Muscle layer of colon (tissue), 2 donors: ENCODE results near the gene ZNF362.

Source experiments
- H3K27ac ChIP-seq: one replicate; pipeline ENCODE4 v1.7.0; 2013; ENCODE audit warnings: low read depth, mild to moderate bottlenecking, low read length, moderate library complexity
- H3K27me3 ChIP-seq, 2 donors: one replicate each; pipeline ENCODE4 v1.7.0; 2013; ENCODE audit warnings: low read length in 2 of 2, mild to moderate bottlenecking in 2 of 2; ENCODE audit not compliant: insufficient read depth in 2 of 2, control insufficient read depth in 1 of 2
- H3K36me3 ChIP-seq: one replicate; pipeline ENCODE4 v1.7.0; 2013; ENCODE audit warnings: mild to moderate bottlenecking, low read length; ENCODE audit not compliant: insufficient read depth
- H3K4me1 ChIP-seq: one replicate; pipeline ENCODE4 v1.7.0; 2013; ENCODE audit warnings: mild to moderate bottlenecking, low read length; ENCODE audit not compliant: insufficient read depth
- H3K4me3 ChIP-seq, 2 donors: one replicate each; pipeline ENCODE4 v1.7.0; 2013; ENCODE audit warnings: low read length in 2 of 2, low read depth in 1 of 2, mild to moderate bottlenecking in 1 of 2, moderate library complexity in 1 of 2
- H3K9ac ChIP-seq: one replicate; pipeline ENCODE4 v1.7.0; 2013; ENCODE audit warnings: low read length
- H3K9me3 ChIP-seq: one replicate; pipeline ENCODE4 v1.7.0; 2013; ENCODE audit warnings: mild to moderate bottlenecking, low read length
- donor health status: abdominal sarcoma.
- donor health status: Adenocarcinoma of cecum.

The ZNF362 gene

GRCh38 chr1:33258788-33259274, 2.5 kb downstream of the ZNF362 start:
- Histone ChIP-seq H3K4me3 (no peak overlapping the region), H3K27me3 (no peaks in the 10 kb centered on the region), H3K4me1 (peaks cover 41% of the 10 kb centered on the region), H3K9ac (no peak overlapping the region), H3K36me3 (peaks cover 7% of the 10 kb centered on the region), H3K9me3 (no peaks in the 10 kb centered on the region), H3K27ac (no peak overlapping the region)

GRCh38 chr1:33259879-33260278, 3.6 kb downstream of the ZNF362 start:
- Histone ChIP-seq H3K4me3 (no peak overlapping the region), H3K27me3 (no peaks in the 10 kb centered on the region), H3K9me3 (no peaks in the 10 kb centered on the region), H3K9ac (no peak overlapping the region), H3K36me3 (peaks cover 7% of the 10 kb centered on the region), H3K27ac (no peak overlapping the region), H3K4me1 (peaks cover 41% of the 10 kb centered on the region)

- no peaks in the 10 kb centered on the region for H3K27me3 ChIP-seq
These were observed 4.1 kb downstream of the ZNF362 start for GRCh38 chr1:33260439-33260838.

GRCh38 chr1:33261344-33261743, 5.1 kb downstream of the ZNF362 start:
- H3K27ac ChIP-seq, result no peak overlapping the region

More at GRCh38 chr1:33260439-33260838, 4.1 kb downstream of the ZNF362 start:
- no peak overlapping the region for H3K27ac ChIP-seq
- no peaks in the 10 kb centered on the region for H3K9me3 ChIP-seq
- H3K4me1 ChIP-seq, result peaks cover 41% of the 10 kb centered on the region
- H3K36me3 ChIP-seq, result peaks cover 7% of the 10 kb centered on the region
- no peak overlapping the region for H3K4me3 ChIP-seq
- no peak overlapping the region for H3K9ac ChIP-seq

GRCh38 chr1:33263890-33264504, 7.7 kb downstream of the ZNF362 start:
- H3K27ac ChIP-seq, result no peak overlapping the region
- no peak overlapping the region for H3K9ac ChIP-seq
- H3K36me3 ChIP-seq, result peaks cover 7% of the 10 kb centered on the region
- no peaks in the 10 kb centered on the region for H3K27me3 ChIP-seq
- H3K4me3 ChIP-seq, result no peak overlapping the region
- H3K9me3 ChIP-seq, result no peaks in the 10 kb centered on the region
- H3K4me1 ChIP-seq, result peaks cover 25% of the 10 kb centered on the region

More at GRCh38 chr1:33261344-33261743, 5.1 kb downstream of the ZNF362 start:
- Histone ChIP-seq H3K27me3 (no peaks in the 10 kb centered on the region), H3K9me3 (no peaks in the 10 kb centered on the region), H3K4me3 (no peak overlapping the region), H3K36me3 (peaks cover 7% of the 10 kb centered on the region), H3K9ac (no peak overlapping the region), H3K4me1 (peaks cover 41% of the 10 kb centered on the region)

GRCh38 chr1:33265780-33266605, 9.7 kb downstream of the ZNF362 start:
- Histone ChIP-seq H3K27ac (no peak overlapping the region), H3K9ac (no peak overlapping the region), H3K4me1 (peaks cover 13% of the 10 kb centered on the region)

GRCh38 chr1:33266766-33267165, 10.5 kb downstream of the ZNF362 start:
- no peak overlapping the region for H3K4me3 ChIP-seq
- H3K27me3 ChIP-seq, result no peaks in the 10 kb centered on the region
- H3K9me3 ChIP-seq, result no peaks in the 10 kb centered on the region
- peaks cover 7% of the 10 kb centered on the region for H3K4me1 ChIP-seq
- no peak overlapping the region for H3K27ac ChIP-seq
- no peak overlapping the region for H3K9ac ChIP-seq
- peaks cover 13% of the 10 kb centered on the region for H3K36me3 ChIP-seq

More at GRCh38 chr1:33265780-33266605, 9.7 kb downstream of the ZNF362 start:
- no peaks in the 10 kb centered on the region for H3K9me3 ChIP-seq
- H3K36me3 ChIP-seq, result peaks cover 13% of the 10 kb centered on the region
- no peak overlapping the region for H3K4me3 ChIP-seq
- H3K27me3 ChIP-seq, result no peaks in the 10 kb centered on the region

GRCh38 chr1:33267468-33268205, 11.3 kb downstream of the ZNF362 start:
- Histone ChIP-seq H3K4me3 (no peak overlapping the region), H3K9ac (no peak overlapping the region), H3K27me3 (no peaks in the 10 kb centered on the region), H3K9me3 (no peaks in the 10 kb centered on the region), H3K36me3 (peaks cover 11% of the 10 kb centered on the region), H3K4me1 (peaks cover 6% of the 10 kb centered on the region), H3K27ac (no peak overlapping the region)

- H3K36me3 ChIP-seq, result peaks cover 6% of the 10 kb centered on the region
- no peak overlapping the region for H3K4me3 ChIP-seq
- no peaks in the 10 kb centered on the region for H3K4me1 ChIP-seq
- H3K27ac ChIP-seq, result no peak overlapping the region
- H3K9me3 ChIP-seq, result no peaks in the 10 kb centered on the region
- no peaks in the 10 kb centered on the region for H3K27me3 ChIP-seq
- H3K9ac ChIP-seq, result no peak overlapping the region
These were observed 12.2 kb downstream of the ZNF362 start for GRCh38 chr1:33268457-33268856.

GRCh38 chr1:33268927-33269610, 12.8 kb downstream of the ZNF362 start:
- peaks cover 6% of the 10 kb centered on the region for H3K36me3 ChIP-seq
- no peak overlapping the region for H3K9ac ChIP-seq
- no peaks in the 10 kb centered on the region for H3K27me3 ChIP-seq
- no peaks in the 10 kb centered on the region for H3K4me1 ChIP-seq
- H3K27ac ChIP-seq, result no peak overlapping the region
- no peaks in the 10 kb centered on the region for H3K9me3 ChIP-seq
- H3K4me3 ChIP-seq, result no peak overlapping the region

GRCh38 chr1:33269621-33270020, 13.3 kb downstream of the ZNF362 start:
- no peaks in the 10 kb centered on the region for H3K9me3 ChIP-seq
- H3K4me3 ChIP-seq, result no peak overlapping the region
- H3K4me1 ChIP-seq, result no peaks in the 10 kb centered on the region
- peaks cover 6% of the 10 kb centered on the region for H3K36me3 ChIP-seq
- H3K27me3 ChIP-seq, result no peaks in the 10 kb centered on the region
- no peak overlapping the region for H3K27ac ChIP-seq
- no peak overlapping the region for H3K9ac ChIP-seq
